MCF 10A (cell line): ENCODE results near the gene CR1. TPM values are rescaled to one million over a fixed set of nuclear protein-coding genes. Genes with fewer than 3 reads are reported as not detected.

Experiments
- BruUV-seq: library from RNA; stranded (reverse); fragments of 400-500 nt; replicated peaks from 2 replicates; lab custom pipeline; 2021; lab: Mats Ljungman, UMichigan
- CTCF ChIA-PET: fragments of 300-600 bp; sonication (Branson Sonifier 250); formaldehyde crosslinking; extraction: SDS; loops from one replicate; lab custom pipeline; 2021; ENCODE audit warnings: antibody characterized with exemption, inconsistent platforms; lab: Yijun Ruan, JAX
- POLR2A ChIA-PET: fragments of 300-600, 350-650 bp; sonication (Branson Sonifier 250); formaldehyde crosslinking; extraction: SDS; loops from one replicate; lab custom pipeline; 2020; ENCODE audit warnings: antibody characterized with exemption, inconsistent platforms; lab: Yijun Ruan, JAX
- DNase-seq: peaks from one replicate; pipeline ENCODE4 v3.0.0-alpha.2; 2018; ENCODE audit not compliant: unreplicated experiment
- H3K27ac Mint-ChIP-seq: one replicate; pipeline ENCODE4 v1.8.0; 2022; ENCODE audit warnings: mild to moderate bottlenecking, low read depth, mixed read lengths; ENCODE audit not compliant: unreplicated experiment
- H3K27me3 Mint-ChIP-seq: one replicate; pipeline ENCODE4 v1.8.0; 2022; ENCODE audit warnings: mixed read lengths; ENCODE audit not compliant: insufficient read depth, unreplicated experiment
- H3K36me3 Mint-ChIP-seq: one replicate; pipeline ENCODE4 v1.8.0; 2022; ENCODE audit warnings: mild to moderate bottlenecking, moderate library complexity, mixed read lengths; ENCODE audit not compliant: insufficient read depth, unreplicated experiment
- H3K4me1 Mint-ChIP-seq: one replicate; pipeline ENCODE4 v1.8.0; 2022; ENCODE audit warnings: mixed read lengths; ENCODE audit not compliant: insufficient read depth, unreplicated experiment
- H3K4me3 Mint-ChIP-seq: one replicate; pipeline ENCODE4 v1.8.0; 2022; ENCODE audit warnings: mild to moderate bottlenecking, moderate library complexity, mixed read lengths; ENCODE audit not compliant: unreplicated experiment
- H3K9me3 Mint-ChIP-seq: one replicate; pipeline ENCODE4 v1.8.0; 2022; ENCODE audit warnings: mixed read lengths; ENCODE audit not compliant: unreplicated experiment
- intact Hi-C: fragments of 100-400 bp; cut with micrococcal nuclease; formaldehyde crosslinking; loops from 2 replicates; pipeline ENCODE4 v1.14.1; 2022
- total RNA-seq: library from RNA; stranded (reverse); gene quantifications from 2 replicates; pipeline ENCODE4 v1.2.3, GENCODE V29; 2022
- TF ChIP-seq, protein P1 (sequence below): fragments of 200-600 bp; IDR thresholded peaks from one replicate; pipeline ENCODE4 v1.8.0; 2022; ENCODE audit warnings: antibody characterized with exemption, mild to moderate bottlenecking; ENCODE audit not compliant: unreplicated experiment

Gene CR1
- total RNA-seq, 1 experiment from 2014 or later = not detected

GRCh38 chr1:207603777-207604176 is 107.8 kb downstream of the CR1 start:
- DNase-seq = peak; percentile 82
- POLR2A ChIA-PET = interaction anchor here (0.9 kb wide), 1 partner anchor 19 kb away, joined by 3 read pairs; no protein-coding TSS in a partner anchor
- TF ChIP-seq, protein P1, sequence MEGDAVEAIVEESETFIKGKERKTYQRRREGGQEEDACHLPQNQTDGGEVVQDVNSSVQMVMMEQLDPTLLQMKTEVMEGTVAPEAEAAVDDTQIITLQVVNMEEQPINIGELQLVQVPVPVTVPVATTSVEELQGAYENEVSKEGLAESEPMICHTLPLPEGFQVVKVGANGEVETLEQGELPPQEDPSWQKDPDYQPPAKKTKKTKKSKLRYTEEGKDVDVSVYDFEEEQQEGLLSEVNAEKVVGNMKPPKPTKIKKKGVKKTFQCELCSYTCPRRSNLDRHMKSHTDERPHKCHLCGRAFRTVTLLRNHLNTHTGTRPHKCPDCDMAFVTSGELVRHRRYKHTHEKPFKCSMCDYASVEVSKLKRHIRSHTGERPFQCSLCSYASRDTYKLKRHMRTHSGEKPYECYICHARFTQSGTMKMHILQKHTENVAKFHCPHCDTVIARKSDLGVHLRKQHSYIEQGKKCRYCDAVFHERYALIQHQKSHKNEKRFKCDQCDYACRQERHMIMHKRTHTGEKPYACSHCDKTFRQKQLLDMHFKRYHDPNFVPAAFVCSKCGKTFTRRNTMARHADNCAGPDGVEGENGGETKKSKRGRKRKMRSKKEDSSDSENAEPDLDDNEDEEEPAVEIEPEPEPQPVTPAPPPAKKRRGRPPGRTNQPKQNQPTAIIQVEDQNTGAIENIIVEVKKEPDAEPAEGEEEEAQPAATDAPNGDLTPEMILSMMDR = no peak
- H3K27me3 Mint-ChIP-seq = peaks cover 63% of the 10 kb centered on the region
- H3K36me3 Mint-ChIP-seq = no peaks in the 10 kb centered on the region
- peaks cover 5% of the 10 kb centered on the region for H3K4me1 Mint-ChIP-seq
- intact Hi-C loops = no loop called here
- no peak overlapping the region for H3K27ac Mint-ChIP-seq
- H3K4me3 Mint-ChIP-seq = no peak overlapping the region
- CTCF ChIA-PET = interaction anchor here (0.5 to 5.1 kb wide), 4 partner anchors 14 to 125 kb away, joined by 4 to 52 read pairs (median 14); no protein-coding TSS in a partner anchor
- BruUV-seq = no TSS peak
- H3K9me3 Mint-ChIP-seq = no peaks in the 10 kb centered on the region

- ChIA-PET CTCF (interaction anchor here (0.5 to 5.1 kb wide), 9 partner anchors 12 to 1958 kb away, joined by 3 to 52 read pairs (median 7); no protein-coding TSS in a partner anchor), POLR2A (interaction anchor here (1.0 to 2.4 kb wide), 3 partner anchors 14 to 147 kb away, joined by 4 to 7 read pairs (median 4); no protein-coding TSS in a partner anchor)
- no TSS peak for BruUV-seq
- Mint-ChIP-seq H3K27ac (no peak overlapping the region), H3K27me3 (peaks cover 44% of the 10 kb centered on the region), H3K36me3 (no peaks in the 10 kb centered on the region), H3K9me3 (no peaks in the 10 kb centered on the region), H3K4me3 (no peak overlapping the region), H3K4me1 (peaks cover 5% of the 10 kb centered on the region)
- peak; percentile 22 for DNase-seq
- intact Hi-C loops = no loop called here
- TF ChIP-seq, protein P1 = no peak
These were observed 109.7 kb downstream of the CR1 start for GRCh38 chr1:207605444-207606361.

DNA sequence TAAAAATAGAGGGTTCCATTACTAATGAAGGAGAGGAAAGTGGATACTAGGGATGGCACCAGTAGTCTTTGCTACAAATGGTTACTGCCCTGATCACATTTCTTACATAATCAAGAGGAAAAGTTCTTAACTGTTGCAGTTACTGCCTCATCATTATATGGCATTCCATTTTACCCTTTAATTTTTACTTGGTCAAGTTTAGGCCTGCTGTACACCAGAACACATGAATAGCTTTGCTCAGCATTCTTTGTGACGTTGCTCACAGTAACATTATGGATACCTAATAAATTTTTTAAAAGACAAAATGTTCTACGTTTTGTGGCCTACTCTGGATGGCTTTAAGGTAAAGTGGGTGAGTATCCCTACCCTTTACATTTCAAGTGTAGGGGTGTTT is 110.4 kb downstream of the CR1 start:
- Mint-ChIP-seq H3K4me1 (peaks cover 5% of the 10 kb centered on the region), H3K27ac (no peak overlapping the region), H3K4me3 (no peak overlapping the region), H3K36me3 (no peaks in the 10 kb centered on the region), H3K9me3 (no peaks in the 10 kb centered on the region), H3K27me3 (peaks cover 37% of the 10 kb centered on the region)
- CTCF ChIA-PET = interaction anchor here (0.5 to 5.1 kb wide), 10 partner anchors 14 to 1957 kb away, joined by 3 to 52 read pairs (median 4); no protein-coding TSS in a partner anchor
- no TSS peak for BruUV-seq
- intact Hi-C loops = no loop called here
- DNase-seq = no peak
- TF ChIP-seq, protein P1 = no peak
- POLR2A ChIA-PET = interaction anchor here (0.5 to 2.4 kb wide), 5 partner anchors 14 to 146 kb away, joined by 3 to 7 read pairs (median 4); no protein-coding TSS in a partner anchor

DNA sequence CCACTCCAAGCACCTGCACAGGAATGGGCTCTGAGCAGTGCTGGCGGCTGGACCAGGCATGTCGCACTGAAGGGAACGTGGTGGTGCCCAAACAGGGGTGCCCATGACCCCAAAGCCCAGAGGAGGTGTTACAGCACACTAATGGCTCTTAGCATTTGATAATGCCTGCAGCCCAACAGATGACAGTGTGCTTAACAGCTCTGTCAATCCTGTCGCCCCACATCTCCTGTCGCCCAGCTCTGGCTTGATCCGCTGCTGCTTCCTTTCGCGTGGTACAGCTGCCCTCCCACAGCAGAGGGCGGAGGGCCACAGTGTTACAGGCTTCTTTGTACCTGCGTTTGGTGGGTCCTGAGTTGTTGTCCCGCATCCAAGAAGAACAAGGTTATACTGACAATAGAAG is 116.8 kb downstream of the CR1 start:
- POLR2A ChIA-PET = no interaction called here
- peaks cover 26% of the 10 kb centered on the region for H3K27me3 Mint-ChIP-seq
- no peak overlapping the region for H3K4me3 Mint-ChIP-seq
- H3K4me1 Mint-ChIP-seq = no peaks in the 10 kb centered on the region
- H3K36me3 Mint-ChIP-seq = no peaks in the 10 kb centered on the region
- TF ChIP-seq, protein P1 = no peak
- no peak for DNase-seq
- no TSS peak for BruUV-seq
- no peaks in the 10 kb centered on the region for H3K9me3 Mint-ChIP-seq
- CTCF ChIA-PET = interaction anchor here (0.7 to 4.8 kb wide), 4 partner anchors 7 to 185 kb away, joined by 3 to 59 read pairs (median 4); no protein-coding TSS in a partner anchor
- no peak overlapping the region for H3K27ac Mint-ChIP-seq
- intact Hi-C loops = no loop called here
